ENCODE results near the gene INAVA.
"Not testable (repeated sequence)": the region's sequence is repeated elsewhere in the genome, so short reads cannot be mapped to it uniquely, and the experiment has no call there.

The INAVA gene

GRCh38 chr1:200899451-200899915 is 4.8 kb downstream of the INAVA start:
- no peak for DNase-seq

GRCh38 chr1:200899954-200900867 is 5.5 kb downstream of the INAVA start:
- DNase-seq = no peak

- no peak for DNase-seq
Observed at GRCh38 chr1:200900877-200901276, 6.2 kb downstream of the INAVA start.

GRCh38 chr1:200901350-200901749 is 6.7 kb downstream of the INAVA start:
- no peak for DNase-seq

GRCh38 chr1:200901796-200902444 is 7.2 kb downstream of the INAVA start:
- DNase-seq = no peak

- no peak for DNase-seq
Observed at GRCh38 chr1:200903793-200904192, 9.1 kb downstream of the INAVA start.

- DNase-seq = no peak
Observed at GRCh38 chr1:200904772-200905171, 10.1 kb downstream of the INAVA start.

- no peak for DNase-seq
Observed at GRCh38 chr1:200905411-200906052, 10.8 kb downstream of the INAVA start.

- no peak for DNase-seq
Observed at GRCh38 chr1:200906491-200906890, 11.8 kb downstream of the INAVA start.

GRCh38 chr1:200907611-200908097 is 13.0 kb downstream of the INAVA start:
- DNase-seq = peak; percentile 77 to 87 (median 80)

- DNase-seq = no peak
Observed at GRCh38 chr1:200908191-200908868, 13.6 kb downstream of the INAVA start.

- no peak for DNase-seq
Observed at GRCh38 chr1:200909071-200909470, 14.4 kb downstream of the INAVA start.

- no peak for DNase-seq
Observed at GRCh38 chr1:200909757-200910239, 15.1 kb downstream of the INAVA start.

GRCh38 chr1:200911361-200911760 is 16.7 kb downstream of the INAVA start:
- no peak for DNase-seq

GRCh38 chr1:200911936-200912335 is 17.2 kb downstream of the INAVA start:
- DNase-seq = not testable (repeated sequence)

GRCh38 chr1:200912737-200913407 is 18.2 kb downstream of the INAVA start:
- no peak for DNase-seq

GRCh38 chr1:200916152-200916551 is 21.5 kb downstream of the INAVA start:
- DNase-seq = no peak

GRCh38 chr1:200916681-200917080 is 22.0 kb downstream of the INAVA start:
- DNase-seq = no peak

GRCh38 chr1:200917291-200917817 is 22.7 kb downstream of the INAVA start:
- no peak for DNase-seq

GRCh38 chr1:200918006-200918405 is 23.3 kb downstream of the INAVA start:
- DNase-seq = no peak

GRCh38 chr1:200919386-200919785 is 24.7 kb downstream of the INAVA start:
- DNase-seq = no peak

Data from suppressor macrophage treated with lipopolysaccharide for 1 hour (primary cell).